HG03280 (cell line): Measurements from ENCODE around the gene MICU2.

Source experiments
- ATAC-seq: cut with Tn5 transposase; IDR thresholded peaks from one replicate; pipeline ENCODE4 v1.9.1; 2021; ENCODE audit warnings: mild to moderate bottlenecking, moderate library complexity; ENCODE audit not compliant: unreplicated experiment

The MICU2 gene

GRCh38 chr13:21603531-21604448, at the start of gene MICU2:
Gene MICU2, minus strand, starts transcription at chr13:21604170. Its CDS starts 22 bp downstream, at chr13:21604148.
- ATAC-seq, result peak; percentile 96

GRCh38 chr13:21641629-21642028, 37.7 kb upstream of the MICU2 start:
- no peak for ATAC-seq

- no peak for ATAC-seq
Measured at GRCh38 chr13:21639561-21639960, 35.6 kb upstream of the MICU2 start.

- ATAC-seq, result no peak
Measured at GRCh38 chr13:21638319-21639282, 34.6 kb upstream of the MICU2 start.

GRCh38 chr13:21637296-21637695, 33.3 kb upstream of the MICU2 start:
- ATAC-seq, result no peak

GRCh38 chr13:21636656-21637055, 32.7 kb upstream of the MICU2 start:
- ATAC-seq, result no peak

- ATAC-seq, result no peak
Measured at GRCh38 chr13:21632196-21632595, 28.2 kb upstream of the MICU2 start.

GRCh38 chr13:21625366-21625765, 21.4 kb upstream of the MICU2 start:
- ATAC-seq, result peak; percentile 73

GRCh38 chr13:21620861-21621260, 16.9 kb upstream of the MICU2 start:
- ATAC-seq, result no peak

GRCh38 chr13:21619633-21620220, 15.8 kb upstream of the MICU2 start:
- ATAC-seq, result no peak

- ATAC-seq, result no peak
Measured at GRCh38 chr13:21616880-21617279, 12.9 kb upstream of the MICU2 start.

GRCh38 chr13:21616205-21616866, 12.4 kb upstream of the MICU2 start:
- no peak for ATAC-seq

- no peak for ATAC-seq
Measured at GRCh38 chr13:21615427-21615826, 11.5 kb upstream of the MICU2 start.

GRCh38 chr13:21613791-21614190, 9.8 kb upstream of the MICU2 start:
- no peak for ATAC-seq

GRCh38 chr13:21611385-21611784, 7.4 kb upstream of the MICU2 start:
- no peak for ATAC-seq

GRCh38 chr13:21610687-21611086, 6.7 kb upstream of the MICU2 start:
- ATAC-seq, result no peak

- no peak for ATAC-seq
Measured at GRCh38 chr13:21608961-21609360, 5.0 kb upstream of the MICU2 start.

- ATAC-seq, result no peak
Measured at GRCh38 chr13:21606796-21607195, 2.8 kb upstream of the MICU2 start.

- ATAC-seq, result no peak
Measured at GRCh38 chr13:21606251-21606650, 2.3 kb upstream of the MICU2 start.

GRCh38 chr13:21596722-21597121, 7.2 kb downstream of the MICU2 start:
- ATAC-seq, result no peak

- peak; percentile 69 for ATAC-seq
Measured at GRCh38 chr13:21595546-21595822, 8.5 kb downstream of the MICU2 start.
